GM19395 (cell line): ENCODE data around the gene AMFR.

Experiments
- ATAC-seq: cut with Tn5 transposase; IDR thresholded peaks from one replicate; pipeline ENCODE4 v1.9.1; 2021; ENCODE audit warnings: mild to moderate bottlenecking, moderate library complexity; ENCODE audit not compliant: unreplicated experiment

Gene AMFR

DNA sequence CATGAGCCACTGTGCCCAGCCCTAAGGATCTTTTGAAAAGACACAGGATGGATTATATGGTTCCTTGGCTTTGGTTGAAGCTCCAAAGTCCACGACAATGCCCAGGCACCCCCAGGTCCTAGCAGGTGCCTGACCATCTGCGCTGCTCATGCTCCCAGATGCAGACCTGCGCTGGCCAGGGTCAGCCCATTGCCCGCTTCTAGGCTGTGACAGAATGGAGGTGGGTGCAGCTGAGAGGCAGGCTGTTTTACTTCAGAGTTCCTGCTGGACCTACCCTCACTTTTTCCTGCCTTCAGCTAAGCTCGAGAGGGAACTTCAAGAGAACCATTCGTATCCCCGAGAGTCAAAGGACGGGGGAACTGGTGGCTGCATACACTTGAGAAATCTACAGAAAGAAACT, 60.5 kb downstream of the AMFR start:
- ATAC-seq = no peak

GRCh38 chr16:56363781-56364565, 61.4 kb downstream of the AMFR start:
- ATAC-seq = no peak

GRCh38 chr16:56363181-56363716, 62.1 kb downstream of the AMFR start:
- no peak for ATAC-seq

GRCh38 chr16:56362706-56363105, 62.6 kb downstream of the AMFR start:
- no peak for ATAC-seq

GRCh38 chr16:56362057-56362655, 63.2 kb downstream of the AMFR start:
- ATAC-seq = no peak

DNA sequence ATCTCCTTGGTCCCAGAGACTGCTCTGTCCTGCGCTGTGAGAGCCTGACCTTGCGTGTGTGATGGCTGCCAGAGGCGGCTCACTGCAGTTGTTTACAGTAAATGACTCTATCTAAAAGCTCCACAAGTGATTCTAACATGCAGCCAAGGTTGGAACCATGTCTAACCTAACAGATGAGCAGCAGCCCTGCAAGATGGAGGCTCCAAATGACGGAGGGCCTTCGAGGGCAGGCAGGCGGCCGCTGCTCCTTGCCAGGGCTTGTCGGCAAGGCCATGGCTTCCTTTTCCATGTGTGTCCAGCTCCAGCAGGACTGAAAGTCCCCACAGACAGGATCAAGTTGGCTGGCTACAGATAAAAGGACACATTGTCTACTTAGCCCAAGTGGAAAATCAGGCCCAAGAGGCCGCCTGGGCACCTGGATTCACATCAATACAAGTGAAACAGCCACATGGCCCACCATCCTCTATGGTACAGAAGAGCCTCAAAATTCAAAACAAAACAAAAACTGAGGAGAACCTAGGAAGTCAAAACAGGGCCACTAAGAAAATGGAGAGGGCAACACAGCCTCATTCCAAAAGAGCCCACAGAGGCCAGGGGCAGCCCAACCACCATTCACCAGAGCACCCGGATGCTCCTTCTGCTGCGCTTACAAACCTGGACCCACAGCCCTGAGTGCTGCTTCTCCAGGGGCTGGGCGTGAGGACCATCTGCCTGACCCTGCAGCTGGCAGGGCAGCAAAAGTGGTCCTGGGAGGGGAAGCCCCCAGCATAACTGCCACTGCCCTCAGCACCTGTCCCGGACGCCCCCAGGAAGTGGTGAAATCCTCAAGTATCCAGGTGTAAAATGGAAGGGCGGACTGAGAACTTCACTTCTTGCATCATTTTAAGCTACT, 65.0 kb downstream of the AMFR start:
- ATAC-seq = no peak

GRCh38 chr16:56357765-56358322, 67.5 kb downstream of the AMFR start:
- ATAC-seq = no peak

- peak; percentile 1 for ATAC-seq
Measured at GRCh38 chr16:56357241-56357764, 68.0 kb downstream of the AMFR start.

DNA sequence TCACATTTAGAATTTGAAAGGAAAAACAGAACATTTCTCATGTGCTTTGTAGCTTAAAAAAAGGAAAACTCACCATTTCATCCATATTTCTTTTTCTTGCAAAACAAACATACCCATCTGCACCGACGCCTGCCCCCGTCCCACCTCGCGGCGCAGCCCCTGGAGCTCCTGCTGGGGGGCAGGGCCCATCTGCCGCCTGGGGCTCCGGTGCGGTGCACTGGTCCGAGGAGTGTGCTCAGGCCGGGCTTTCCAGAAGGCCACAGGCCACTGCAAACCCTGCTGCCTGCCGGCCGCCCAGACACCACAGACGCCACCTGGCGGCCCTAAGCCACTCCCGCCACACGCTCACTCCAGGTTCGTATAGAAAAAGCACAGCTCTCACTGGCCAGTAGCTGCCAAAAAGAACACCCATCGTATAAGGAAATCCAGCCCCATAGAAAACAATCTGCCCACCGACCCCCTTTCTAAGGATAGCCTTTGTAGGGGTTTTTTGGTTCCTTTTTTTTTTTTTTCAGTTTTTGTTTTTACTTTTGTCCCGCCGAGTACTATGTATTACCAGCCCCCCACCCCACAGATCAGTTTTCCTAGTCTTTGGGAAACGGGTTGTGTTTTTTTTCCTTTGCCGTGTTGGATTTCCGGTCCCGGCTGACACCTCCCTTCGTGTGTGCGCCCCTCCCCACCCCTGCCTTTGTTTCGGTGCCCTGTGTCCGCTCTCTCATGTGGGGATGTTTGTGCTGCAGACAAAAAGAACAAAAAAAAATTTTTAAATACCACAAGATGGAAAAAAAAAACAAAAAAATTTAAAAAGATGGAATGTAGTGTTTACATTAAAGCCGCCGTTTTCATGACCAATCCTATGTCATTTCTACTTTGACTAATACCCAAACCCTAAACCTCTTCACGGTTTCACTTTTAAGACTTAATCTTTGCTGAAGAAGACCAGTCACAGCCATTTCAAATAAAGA, 68.8 kb downstream of the AMFR start:
- peak; percentile 92 for ATAC-seq

GRCh38 chr16:56355786-56356275, 69.5 kb downstream of the AMFR start:
- ATAC-seq = no peak

GRCh38 chr16:56355221-56355620, 70.1 kb downstream of the AMFR start:
- no peak for ATAC-seq

DNA sequence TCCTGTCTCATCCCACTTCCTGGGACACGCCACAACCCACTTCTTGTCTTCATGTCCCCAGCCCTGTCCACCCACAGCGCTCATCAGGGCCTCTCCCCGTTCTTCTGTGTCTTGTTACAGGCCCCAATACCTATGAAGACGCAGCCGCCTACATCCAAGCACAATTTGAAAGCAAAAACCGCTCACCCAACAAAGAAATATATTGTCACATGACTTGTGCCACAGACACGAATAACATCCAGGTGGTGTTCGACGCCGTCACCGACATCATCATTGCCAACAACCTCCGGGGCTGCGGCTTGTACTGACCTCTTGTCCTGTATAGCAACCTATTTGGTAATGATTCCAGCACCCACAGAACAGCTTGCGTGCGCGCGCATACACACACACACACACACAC, 70.6 kb downstream of the AMFR start:
- no peak for ATAC-seq

DNA sequence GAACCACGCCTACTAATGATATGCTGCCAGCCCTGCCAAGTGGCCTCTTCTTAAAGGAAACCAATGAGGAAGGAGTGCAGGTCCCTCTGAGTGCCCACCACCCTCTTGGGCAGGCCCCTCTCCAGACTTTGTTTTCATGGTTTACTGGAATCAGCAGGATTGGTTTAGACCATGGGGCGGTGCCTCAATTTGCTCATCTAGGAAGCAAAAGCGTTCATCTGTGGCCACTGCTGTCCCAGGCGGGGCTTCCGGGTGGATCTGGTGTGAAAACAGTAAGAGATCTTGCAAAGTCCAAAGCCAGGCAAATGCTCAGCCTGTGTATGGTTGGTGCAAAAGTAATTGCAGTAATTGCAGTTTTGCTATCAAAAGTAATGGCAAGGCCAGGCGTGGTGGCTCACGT, 71.3 kb downstream of the AMFR start:
- no peak for ATAC-seq

DNA sequence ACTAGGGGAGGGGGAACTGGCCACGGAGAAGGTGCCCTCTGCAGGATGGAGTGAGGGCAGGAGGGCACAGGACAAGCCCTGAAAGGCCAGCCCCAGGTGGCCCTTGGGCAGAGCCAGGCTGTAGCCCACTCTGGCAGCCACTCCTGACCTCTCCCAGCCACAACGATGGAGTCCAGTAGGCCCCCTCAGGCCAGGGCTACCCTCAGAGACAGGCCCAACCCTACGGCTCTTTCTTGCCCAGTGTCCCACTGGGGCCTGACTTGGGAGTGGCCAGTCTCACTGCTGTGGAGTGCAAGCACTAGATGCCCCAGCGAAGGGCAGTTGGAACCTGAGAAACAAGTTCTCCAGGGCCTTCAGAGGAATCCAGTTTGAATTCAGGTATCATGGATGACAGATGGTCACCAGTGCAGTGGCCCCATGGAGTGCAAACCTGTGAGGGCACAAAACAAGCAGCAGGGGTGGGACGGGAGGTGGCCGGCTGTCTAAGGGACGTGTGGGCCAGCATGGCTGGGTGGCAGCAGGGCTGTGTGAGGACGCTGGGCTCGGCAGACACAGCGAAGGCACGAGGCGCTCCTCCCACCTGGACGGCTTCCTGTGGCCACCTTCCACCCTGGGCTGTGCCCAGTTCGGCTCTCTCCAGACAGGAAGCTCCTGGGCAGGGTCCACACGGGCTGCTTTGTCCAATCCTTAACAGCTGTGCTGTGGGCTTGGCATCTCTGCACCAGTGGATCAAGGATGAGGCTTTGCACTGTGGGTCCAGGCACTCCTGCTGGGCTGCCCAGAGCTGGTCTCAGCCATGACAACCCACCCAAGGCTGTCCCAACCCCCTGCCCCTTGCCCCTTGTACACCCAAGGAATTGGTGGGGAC, 72.1 kb downstream of the AMFR start:
- no peak for ATAC-seq

DNA sequence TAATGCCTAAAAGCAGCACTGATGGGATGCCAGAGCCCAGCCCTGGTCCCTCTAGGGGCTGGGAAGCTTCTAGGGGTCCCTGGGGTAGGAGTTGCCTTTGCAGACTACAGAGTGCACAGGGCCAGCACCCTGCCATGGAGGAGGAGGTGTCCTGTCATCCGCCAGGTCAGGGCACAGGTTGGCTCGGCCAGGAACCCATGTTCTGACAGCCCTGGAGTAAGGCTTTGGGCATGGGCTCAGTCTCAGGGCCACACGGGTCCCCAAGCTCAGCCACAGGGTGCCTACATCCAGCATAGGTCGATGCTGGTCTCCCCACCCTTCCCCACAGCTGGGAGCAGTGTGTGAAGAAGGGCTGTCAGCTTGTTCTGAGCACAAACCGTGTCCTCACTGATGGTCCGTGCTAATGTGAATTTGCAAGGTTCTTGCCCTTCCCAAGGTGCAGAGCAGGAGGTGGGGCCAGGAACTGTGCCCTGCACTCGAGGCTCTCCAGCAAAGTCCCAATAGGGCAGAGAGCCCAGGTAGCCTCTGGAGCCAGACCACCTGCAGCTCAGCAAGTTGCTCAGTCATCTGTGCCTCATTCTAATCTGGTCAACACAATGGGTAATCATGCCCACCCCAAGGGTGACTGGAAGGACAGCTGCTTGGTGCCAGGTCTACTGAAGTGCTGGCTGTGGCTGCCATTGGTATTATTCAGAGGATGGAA, 72.8 kb downstream of the AMFR start:
- ATAC-seq = no peak

DNA sequence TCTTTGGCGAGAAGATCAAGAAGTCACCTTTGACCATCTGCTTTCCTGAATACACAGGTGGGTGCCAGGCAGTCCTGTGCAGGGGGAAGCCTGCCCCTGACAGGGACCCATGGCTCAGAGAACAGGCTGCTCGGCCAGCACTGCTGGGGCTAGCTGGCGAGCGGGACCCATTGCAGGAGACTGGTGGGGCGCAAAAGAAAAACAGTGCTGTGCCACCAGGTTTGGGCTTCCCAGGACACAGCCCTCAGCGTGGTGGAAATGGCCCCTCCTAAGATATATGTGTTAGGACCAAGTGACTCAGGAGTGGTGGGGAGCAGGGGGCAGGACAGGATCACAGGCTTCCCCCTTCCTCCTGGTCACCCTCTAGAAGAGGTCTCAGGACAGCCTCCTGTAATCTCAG, 73.9 kb downstream of the AMFR start:
- ATAC-seq = no peak

DNA sequence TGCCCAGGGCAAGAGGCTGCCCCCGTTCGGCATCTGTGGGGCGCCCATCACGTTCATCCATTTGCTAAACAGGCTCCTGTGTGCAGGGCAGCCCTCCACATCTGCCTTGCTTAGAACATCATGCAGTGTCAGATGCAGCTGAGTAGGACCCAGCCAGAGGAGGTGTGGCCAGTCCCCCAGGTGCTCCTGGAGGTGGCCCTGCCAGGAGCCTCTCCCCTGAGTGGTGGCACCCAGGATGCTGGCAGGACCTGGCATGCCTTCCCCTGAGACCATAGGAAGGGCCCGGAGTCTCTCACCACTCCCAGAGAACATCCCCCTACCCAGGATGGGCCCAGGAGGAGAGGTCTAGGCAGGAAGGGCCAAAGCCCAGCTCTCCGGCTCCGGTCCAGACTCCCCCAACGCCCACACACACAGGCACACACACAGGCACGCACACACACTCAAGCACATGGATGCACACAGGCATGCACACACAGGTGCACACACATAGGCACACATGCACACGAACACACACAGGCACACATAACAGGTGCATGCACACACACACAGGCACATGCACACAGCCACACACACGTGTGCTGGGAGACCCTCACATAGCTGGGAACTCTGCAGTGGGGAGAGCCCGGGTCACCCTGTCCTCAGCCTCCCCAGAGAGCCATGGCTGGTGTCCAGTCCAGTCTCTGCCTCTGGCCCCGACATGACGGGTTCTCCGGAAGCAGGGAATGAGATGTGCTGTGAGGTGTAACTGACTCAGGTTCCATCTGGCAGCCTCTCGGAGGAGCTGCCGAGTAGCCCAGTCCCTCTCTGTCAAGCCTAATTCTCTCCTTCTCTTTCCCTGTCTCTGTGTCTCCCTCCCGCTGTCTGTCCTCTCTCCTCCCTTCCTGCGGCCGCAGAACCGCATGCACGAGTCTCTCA, 74.6 kb downstream of the AMFR start:
- ATAC-seq = no peak
